ENCODE results near the gene GIPC1.

Gene GIPC1

DNA sequence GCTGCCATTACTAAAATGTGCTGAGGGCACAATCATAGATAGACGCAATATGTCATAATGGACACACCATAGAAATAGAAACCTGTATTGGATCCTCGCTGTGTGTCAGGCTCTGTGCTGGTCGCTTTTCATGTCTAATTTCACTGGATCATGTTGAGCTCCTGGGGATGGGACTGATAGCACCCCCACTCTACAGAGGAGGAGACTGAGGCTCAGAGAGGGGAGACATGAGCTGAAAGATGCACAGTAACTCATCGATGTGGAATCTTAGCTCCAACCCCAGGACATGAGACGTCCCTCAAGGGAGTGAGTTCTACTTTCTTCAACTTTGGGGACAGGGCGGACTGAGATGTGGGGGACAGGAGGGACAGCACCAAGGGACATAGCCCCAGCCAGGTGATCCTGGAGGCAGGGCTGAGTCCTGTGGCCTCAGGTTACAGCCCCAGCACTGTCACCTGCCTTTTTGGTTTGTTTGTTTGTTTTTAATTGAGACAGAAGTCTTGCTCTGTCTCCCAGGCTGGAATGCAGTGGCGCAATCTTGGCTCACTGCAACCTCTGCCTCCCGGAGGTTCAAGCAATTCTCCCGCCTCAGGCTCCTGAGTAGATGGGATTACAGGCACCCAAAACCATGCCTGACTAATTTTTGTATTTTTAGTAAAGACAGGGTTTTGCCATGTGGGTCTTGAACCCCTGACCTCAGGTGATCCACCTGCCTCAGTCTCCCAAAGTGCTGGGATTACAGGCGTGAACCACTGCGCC, 6.6 kb upstream of the GIPC1 start:
- TF ChIP-seq, protein P1, sequence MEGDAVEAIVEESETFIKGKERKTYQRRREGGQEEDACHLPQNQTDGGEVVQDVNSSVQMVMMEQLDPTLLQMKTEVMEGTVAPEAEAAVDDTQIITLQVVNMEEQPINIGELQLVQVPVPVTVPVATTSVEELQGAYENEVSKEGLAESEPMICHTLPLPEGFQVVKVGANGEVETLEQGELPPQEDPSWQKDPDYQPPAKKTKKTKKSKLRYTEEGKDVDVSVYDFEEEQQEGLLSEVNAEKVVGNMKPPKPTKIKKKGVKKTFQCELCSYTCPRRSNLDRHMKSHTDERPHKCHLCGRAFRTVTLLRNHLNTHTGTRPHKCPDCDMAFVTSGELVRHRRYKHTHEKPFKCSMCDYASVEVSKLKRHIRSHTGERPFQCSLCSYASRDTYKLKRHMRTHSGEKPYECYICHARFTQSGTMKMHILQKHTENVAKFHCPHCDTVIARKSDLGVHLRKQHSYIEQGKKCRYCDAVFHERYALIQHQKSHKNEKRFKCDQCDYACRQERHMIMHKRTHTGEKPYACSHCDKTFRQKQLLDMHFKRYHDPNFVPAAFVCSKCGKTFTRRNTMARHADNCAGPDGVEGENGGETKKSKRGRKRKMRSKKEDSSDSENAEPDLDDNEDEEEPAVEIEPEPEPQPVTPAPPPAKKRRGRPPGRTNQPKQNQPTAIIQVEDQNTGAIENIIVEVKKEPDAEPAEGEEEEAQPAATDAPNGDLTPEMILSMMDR (IDR thresholded peaks at IDR 0.05; ENCODE audit: unreplicated experiment in 3 of 3): no peak
- Mint-ChIP-seq H3K27me3 (ENCODE audit: low read depth) (peaks cover 10% of the 10 kb centered on the region), H3K9me3 (no peaks in the 10 kb centered on the region), H3K4me3 (no peak overlapping the region), H3K36me3 (ENCODE audit: low read depth) (no peaks in the 10 kb centered on the region), H3K27ac (no peak overlapping the region), H3K4me1 (peaks cover 10% of the 10 kb centered on the region)

DNA sequence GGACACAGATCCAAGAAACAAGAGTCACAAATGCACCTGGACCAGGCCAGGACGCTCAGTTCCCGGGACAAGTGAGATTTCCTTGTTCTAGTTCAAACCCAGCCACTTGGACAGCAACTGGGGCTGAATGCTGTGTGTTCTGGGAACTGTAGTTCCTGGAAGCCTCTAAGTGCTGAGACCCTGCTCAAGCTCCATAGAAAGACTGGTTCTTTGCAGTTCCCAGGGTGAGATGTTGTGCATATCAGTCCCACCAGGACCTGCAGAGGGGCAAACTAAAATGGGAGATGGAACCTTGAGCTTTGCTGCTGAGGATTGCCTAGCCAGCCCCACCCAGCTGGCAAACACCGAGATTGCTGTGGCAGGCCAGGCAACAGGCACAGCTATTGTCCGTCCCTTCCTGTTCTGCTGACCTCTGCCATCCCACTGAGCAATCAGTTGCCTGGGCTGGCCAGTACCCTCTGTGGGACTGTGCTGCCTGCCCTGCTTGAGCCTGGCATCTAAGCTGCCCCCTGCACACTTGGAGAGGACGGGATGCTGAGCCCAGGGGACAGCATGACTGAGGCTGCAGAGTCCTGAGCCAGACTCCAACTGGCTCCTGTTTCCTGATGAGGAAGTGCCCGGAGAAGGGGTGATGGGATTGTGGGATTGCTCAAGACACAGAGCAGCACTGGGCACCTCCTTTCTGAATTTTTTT, 1.4 kb upstream of the GIPC1 start:
- Mint-ChIP-seq H3K4me1 (peaks cover 19% of the 10 kb centered on the region), H3K27me3 (ENCODE audit: low read depth) (peaks cover 7% of the 10 kb centered on the region), H3K9me3 (no peaks in the 10 kb centered on the region), H3K36me3 (ENCODE audit: low read depth) (peaks cover 13% of the 10 kb centered on the region), H3K4me3 (peak overlapping the region; percentile 80 to 90 (median 81)), H3K27ac (peak overlapping the region; percentile 72 to 92 (median 90))
- TF ChIP-seq, protein P1 (IDR thresholded peaks at IDR 0.05; ENCODE audit: unreplicated experiment in 3 of 3): no peak

GRCh38 chr19:14496834-14497227, 904 bp upstream of the GIPC1 start:
- H3K36me3 Mint-ChIP-seq (ENCODE audit: low read depth): peaks cover 15% of the 10 kb centered on the region
- TF ChIP-seq, protein P1 (IDR thresholded peaks at IDR 0.05; ENCODE audit: unreplicated experiment in 3 of 3): no peak
- peaks cover 4% of the 10 kb centered on the region for H3K27me3 Mint-ChIP-seq (ENCODE audit: low read depth)
- H3K27ac Mint-ChIP-seq: peak overlapping the region; percentile 72 to 92 (median 90)
- peaks cover 19% of the 10 kb centered on the region for H3K4me1 Mint-ChIP-seq
- no peaks in the 10 kb centered on the region for H3K9me3 Mint-ChIP-seq
- H3K4me3 Mint-ChIP-seq: peak overlapping the region; percentile 80 to 90 (median 81)

GRCh38 chr19:14495672-14496028, 277 bp downstream of the GIPC1 start:
- Mint-ChIP-seq H3K27me3 (ENCODE audit: low read depth) (peaks cover 4% of the 10 kb centered on the region), H3K4me1 (peaks cover 19% of the 10 kb centered on the region), H3K4me3 (peak overlapping the region; percentile 90 to 93 (median 90)), H3K36me3 (ENCODE audit: low read depth) (peaks cover 20% of the 10 kb centered on the region), H3K27ac (peak overlapping the region in 1 of 3 experiments; percentile 56), H3K9me3 (no peaks in the 10 kb centered on the region)
- TF ChIP-seq, protein P1 (IDR thresholded peaks at IDR 0.05; ENCODE audit: unreplicated experiment in 3 of 3): no peak

DNA sequence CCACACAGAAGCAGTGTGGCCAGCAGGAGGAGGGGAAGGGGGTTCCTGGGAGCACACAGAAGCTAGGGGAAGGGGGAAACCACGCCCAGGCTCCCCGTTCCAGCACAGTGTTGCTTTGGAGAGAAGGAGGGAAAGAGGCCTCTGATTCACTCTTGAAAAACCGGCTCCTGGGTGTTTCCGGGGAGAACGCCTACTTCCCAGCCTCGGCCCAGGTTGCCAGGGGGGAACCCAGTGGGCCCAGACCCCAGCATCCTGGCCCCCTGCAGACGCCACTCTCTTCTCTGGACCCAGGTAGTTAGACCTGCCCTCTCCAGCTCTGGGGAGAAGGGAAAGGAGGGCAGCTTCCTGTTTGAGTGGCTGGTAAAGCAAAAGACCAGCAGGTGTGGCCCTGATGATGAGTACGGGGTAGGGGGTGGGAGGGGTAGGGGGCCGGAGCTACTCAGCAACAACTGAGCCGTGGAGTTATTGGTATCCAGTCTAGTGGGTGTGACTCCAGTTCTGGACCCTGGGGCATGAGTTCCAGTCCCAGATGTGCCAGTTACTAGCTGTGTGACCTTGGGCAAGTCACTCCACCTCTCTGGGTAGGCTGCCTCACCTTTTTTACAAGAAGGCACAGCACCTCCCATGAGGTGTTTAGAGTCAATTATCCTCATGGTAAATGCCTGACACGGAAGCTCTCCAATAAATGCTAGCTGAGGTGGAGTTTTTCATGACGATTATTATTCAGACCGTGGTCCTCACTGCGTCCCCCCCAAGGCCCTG, 836 bp downstream of the GIPC1 start:
- peak overlapping the region; percentile 20 to 56 (median 55) for H3K27ac Mint-ChIP-seq
- H3K9me3 Mint-ChIP-seq: no peaks in the 10 kb centered on the region
- peaks cover 4% of the 10 kb centered on the region for H3K27me3 Mint-ChIP-seq (ENCODE audit: low read depth)
- H3K36me3 Mint-ChIP-seq (ENCODE audit: low read depth): peaks cover 20% of the 10 kb centered on the region
- peaks cover 19% of the 10 kb centered on the region for H3K4me1 Mint-ChIP-seq
- H3K4me3 Mint-ChIP-seq: peak overlapping the region; percentile 90 to 93 (median 90)
- TF ChIP-seq, protein P1 (IDR thresholded peaks at IDR 0.05; ENCODE audit: unreplicated experiment in 3 of 3): no peak

All from nephron (organoid).